ENCODE results near the gene ERCC6L2.
A peak's percentile ranks its signal among the peaks of the same experiment; 100 is the strongest.

The ERCC6L2 gene

DNA sequence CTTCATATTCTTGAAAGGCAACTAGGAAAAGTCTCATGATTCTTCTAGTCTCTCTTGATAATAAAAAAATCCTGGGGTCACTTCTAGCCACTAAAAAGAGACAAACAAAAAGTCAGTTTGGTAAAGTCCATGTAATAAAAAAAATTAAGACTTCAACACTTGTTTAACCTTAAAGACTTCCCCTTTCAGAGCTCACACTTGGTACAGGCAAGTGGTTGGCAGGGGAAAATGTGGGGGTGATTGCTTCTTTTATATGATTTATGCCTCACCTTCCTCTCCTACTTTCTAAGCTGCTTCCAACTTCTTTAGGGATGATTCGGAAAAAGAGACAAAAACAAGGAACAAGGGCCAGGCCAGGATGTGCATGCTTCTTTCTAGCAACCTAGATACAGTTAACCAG is 5.1 kb upstream of the ERCC6L2 start:
- DNase-seq (ENCODE audit: low spot score) = no peak

DNA sequence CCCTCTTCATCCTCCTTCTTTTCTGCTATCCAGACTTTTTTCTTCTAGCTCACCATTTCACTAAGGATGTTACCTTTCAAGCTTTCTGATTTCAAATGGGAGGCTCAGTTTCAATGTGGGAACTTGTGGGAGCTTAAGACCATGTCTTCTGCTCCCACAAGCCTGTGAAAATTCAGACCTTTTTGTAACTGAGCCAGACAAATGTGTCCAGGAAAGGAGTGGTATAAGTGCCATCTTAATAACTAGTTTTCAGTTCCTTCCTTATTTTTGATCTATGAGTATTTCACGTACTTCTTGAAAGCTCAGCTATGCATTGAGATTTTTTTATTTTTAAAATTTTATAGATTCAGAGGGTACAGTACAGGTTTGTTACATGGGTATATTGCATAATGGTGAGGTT is 4.6 kb upstream of the ERCC6L2 start:
- DNase-seq (ENCODE audit: low spot score) = no peak

DNA sequence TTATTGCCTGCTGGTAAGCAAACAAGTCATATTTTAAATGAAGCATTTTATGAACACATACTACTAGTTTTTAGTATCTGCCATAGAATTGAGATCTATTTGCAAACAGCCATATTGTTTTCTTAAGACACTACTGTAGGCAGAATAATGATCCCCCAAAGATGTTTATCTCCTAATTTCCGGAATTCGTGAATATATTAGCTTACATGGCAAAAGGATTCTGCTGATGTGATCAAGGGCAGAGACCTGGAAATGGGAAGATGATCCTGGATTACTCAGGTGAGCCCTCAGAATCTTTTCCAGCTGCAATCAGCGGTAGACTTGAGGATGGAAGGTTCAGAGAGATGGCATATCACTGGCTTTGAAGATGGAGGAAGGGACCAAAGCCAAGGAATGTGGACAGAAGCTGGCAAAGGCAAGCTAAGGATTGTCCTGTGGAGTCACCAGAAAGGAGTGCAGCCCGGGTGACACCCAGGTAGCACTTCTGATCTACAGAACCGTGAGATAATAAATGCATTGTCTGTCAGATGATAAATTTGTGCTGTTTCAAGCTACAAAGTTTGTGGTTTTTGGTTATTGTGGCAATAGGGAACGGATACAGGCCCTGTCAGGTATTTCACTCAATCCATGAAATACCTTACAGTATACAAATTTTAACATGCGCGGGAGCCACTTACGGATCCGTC is 1.0 kb upstream of the ERCC6L2 start:
- no peak for DNase-seq (ENCODE audit: low spot score)

DNA sequence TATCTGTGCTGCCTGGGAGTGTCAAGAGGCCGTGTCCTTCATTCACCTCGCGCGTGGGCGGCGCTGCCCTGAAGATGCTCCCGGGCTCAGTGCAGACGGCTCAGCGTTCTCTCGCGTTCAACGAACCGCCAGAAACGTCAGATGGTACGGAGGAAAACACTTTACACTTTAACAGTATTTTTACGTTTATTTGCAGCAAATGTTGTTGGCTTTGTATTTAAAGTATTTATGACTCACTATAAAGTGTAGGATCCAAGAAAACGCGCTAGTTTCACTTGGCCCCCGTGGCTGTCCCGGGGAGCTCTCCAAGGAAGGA is 544 bp upstream of the ERCC6L2 start:
- DNase-seq (ENCODE audit: low spot score) = peak; percentile 50

DNA sequence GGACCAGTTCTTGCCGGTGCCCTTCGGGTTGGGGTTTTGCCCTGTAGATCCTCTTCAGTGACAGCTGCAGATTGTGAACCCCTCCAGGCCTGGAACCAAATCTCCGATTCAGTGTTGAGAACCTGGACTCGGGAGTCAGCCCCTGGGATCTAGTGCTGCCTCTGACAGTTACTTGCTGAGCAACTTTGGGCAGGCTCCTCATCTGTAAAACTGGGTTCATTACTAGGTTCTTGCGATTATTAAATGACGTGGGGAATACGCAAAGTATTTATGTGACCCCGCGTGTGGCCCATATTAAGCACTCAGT is 600 bp downstream of the ERCC6L2 start:
- DNase-seq (ENCODE audit: low spot score) = no peak

DNA sequence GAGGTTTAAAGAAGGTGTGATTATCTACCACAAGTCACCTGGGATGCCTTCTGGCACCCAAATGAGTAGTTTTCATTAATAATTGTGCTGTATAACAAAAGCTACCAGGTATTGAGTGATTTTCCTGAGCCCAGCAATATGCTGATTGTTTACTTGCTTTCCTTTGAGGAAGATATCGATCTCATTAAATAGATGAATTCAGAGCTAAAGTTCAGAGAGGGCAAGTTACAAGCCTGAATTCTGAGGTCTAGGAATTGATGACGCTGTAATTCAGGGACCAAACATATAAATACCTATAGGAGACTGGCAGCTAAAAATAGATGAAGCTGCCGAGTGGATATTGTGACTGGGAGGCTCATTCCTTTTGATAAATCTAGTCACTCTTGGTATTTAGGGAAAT is 1.1 kb downstream of the ERCC6L2 start:
- no peak for DNase-seq (ENCODE audit: low spot score)

DNA sequence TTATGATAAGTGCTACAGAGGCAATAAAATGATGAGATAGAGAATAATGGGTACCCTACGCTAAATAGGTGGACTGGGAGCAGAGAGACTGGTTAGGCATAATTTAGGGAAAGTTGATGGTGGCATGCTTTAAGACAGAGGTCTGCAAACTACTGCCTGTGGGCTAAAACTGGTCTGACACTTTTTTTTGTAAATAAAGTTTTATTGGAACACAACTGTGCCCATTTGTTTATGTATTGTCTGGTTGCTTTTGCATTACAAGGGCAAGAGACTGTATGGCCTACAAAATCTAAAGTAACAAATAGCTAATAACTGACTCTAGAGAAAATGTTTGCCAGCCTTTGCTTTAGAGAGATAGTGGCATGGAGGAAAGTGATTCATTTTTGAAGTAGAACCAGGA is 2.5 kb downstream of the ERCC6L2 start:
- DNase-seq (ENCODE audit: low spot score) = no peak

DNA sequence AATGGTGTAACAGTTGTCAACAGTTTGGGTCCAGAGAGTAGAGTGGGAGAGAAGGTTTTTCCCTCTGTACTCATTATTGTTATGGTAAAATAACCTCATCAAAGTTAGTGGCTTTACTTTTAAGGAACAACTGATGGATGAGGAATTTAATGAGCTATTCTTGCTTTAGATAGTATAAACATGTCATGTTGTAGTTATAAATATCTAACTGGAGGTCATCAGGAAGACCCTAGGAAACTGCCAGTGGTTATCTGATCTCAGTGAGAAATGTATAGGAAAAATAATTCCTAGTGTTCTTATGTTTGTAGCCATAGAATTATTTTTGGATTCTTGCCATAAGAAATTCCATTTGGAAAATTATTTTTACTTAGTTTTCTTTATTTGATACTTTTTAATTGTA is 4.1 kb downstream of the ERCC6L2 start:
- no peak for DNase-seq (ENCODE audit: low spot score)

DNA sequence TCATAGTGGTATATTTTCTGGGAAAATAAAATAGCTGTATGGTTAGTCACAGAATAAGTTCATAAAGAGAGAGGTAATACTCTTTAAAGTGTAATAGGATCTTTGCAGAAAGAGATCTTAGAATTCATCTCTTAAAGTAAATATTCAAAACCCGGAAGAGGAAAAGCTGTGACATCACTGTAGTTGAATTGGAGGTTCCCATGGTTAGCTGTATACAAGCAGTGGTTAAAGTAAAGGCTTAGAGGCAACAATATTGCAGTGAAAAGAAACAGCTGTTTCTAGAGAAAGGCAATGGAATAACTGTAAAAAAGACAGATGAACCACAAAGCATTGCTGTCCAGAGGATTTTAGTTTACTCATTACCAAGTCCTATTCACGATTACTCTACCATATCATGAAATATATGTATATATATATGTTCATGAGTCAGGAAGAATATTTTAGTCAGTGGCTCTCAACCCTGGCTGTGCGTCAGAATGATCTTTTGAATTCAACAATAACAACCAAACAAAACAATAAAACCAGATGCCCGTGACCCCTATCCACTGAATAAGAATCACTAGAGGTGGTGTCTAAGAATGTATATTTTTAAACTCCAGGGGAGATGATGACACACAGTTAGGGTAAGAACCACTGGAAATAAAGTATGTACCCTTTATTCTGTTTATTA is 4.7 kb downstream of the ERCC6L2 start:
- no peak for DNase-seq (ENCODE audit: low spot score)

DNA sequence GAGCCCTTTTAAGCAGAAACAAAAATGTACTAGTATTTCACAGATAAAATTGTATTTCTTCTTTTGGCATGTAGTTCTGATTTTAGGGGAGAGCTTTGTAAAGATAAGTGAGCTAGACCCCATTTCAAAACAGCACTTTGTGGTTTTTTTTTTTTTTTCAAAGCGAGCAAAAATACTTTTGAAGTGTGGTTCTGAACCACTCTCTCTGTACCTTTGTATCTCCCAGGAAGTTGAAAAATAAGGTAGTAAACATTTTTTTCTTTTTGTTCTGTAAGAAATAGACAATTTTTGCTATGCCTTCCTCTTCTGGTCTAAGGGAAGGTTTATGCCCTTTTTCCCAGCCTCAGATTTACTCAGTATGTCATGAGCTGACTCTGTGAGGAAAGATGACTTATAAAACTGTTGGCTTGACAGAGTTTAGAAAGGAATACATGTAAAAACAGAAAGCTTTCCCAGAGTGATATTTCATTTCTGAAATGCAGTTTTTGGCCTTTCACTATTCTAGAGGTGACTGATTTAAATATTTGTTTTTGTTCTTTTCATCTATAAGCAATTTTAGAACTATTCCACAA is 12.5 kb downstream of the ERCC6L2 start:
- no peak for DNase-seq (ENCODE audit: low spot score)

DNA sequence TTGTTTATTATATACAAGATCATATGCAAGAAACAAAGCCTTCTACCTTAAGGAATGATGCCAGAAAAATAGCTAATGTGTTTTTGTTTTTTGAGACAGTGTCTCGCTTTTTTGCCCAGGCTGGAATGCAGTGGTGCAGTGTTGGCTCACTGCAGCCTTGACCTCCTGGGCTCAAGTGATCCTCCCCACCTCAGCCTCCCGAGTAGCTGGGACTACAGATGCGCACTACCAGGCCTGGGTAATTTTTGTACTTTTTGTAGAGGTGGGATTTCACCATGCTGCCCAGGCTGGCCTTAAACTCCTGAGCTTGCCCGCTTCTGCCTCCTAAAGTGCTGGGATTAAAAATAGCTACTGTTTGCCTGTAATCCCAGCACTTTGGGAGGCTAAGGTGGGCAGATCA is 15.1 kb downstream of the ERCC6L2 start:
- DNase-seq (ENCODE audit: low spot score) = no peak

DNA sequence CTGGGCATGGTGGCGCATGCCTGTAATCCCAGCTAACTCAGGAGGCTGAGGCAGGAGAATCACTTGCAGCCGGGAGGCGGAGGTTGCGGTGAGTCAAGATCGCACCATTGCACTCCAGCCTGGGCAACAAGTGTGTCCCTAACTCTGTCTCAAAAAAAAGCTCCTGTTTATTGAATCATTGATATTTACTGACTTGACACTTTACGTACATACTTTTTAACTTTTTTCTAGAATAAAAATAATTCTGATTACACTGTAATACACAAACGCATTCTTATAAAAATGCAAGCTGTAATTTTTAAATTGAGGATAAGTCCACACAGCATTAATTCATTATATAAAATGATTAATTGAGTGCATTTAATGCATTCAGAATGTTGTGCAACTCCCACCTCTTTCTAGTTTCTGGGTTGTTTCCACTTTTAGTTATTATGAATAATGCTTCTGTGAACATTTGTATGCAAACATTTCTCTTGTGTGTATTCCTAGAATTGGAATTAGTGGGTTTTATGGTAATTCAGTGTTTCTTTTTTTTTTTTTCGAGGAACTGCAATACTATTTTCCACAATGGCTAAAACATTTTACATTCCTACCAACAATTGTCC is 15.7 kb downstream of the ERCC6L2 start:
- no peak for DNase-seq (ENCODE audit: low spot score)

DNA sequence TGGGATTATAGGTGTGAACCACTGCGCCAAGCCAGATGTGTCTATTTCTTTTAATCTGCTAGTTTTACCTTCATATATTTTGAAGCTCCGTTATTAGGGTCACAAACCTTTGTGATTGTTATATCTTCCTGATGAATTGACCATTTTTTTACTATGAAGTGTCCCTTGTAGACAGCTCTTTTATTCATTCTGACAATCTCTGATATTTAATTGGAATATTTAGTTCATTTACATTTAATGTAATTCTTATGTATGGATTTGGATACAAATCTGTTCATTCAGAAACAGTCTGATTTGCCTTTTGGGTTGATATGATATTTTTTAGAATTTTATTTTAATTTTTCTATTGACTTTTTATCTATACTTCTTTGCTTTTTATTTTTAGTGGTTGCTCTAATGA is 17.2 kb downstream of the ERCC6L2 start:
- no peak for DNase-seq (ENCODE audit: low spot score)

DNA sequence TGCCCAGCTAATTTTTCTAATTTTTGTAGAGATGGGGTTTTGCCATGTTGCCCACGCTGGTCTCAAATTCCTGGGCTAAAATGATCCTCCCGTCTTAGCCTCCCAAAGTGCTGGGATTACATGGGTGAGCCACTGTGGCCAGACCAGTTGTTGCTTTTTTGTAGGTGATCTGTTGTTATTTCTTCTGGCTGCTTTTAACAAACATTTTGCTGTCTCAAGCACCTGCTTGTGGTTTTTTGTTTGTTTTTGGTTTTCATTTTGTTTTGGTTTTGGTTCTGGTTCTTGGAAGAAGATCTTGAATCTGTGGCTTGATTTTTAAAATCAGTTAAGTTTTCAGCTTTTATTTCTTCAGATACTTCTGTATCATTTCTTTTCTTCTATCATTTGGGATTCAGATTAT is 21.1 kb downstream of the ERCC6L2 start:
- DNase-seq (ENCODE audit: low spot score) = no peak

DNA sequence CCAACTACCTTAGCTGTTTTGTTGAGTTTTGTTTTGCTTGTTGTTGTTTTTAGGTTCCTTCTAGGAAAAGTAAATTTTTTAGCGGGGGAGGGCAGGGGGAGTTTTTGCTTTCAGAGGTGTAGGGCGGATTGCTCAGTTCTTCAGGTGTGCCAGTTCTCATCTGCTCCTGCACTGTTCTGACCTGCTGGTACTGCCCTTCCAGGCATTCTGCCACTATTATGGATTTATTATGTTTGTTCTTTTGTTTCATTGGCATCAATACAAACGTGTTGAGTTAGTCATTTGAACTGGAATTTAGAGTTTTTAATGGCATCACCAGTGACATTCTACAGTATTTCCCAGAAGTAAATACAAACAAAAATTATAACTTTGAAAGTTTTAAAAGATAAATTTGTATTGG is 26.0 kb downstream of the ERCC6L2 start:
- DNase-seq (ENCODE audit: low spot score) = no peak

DNA sequence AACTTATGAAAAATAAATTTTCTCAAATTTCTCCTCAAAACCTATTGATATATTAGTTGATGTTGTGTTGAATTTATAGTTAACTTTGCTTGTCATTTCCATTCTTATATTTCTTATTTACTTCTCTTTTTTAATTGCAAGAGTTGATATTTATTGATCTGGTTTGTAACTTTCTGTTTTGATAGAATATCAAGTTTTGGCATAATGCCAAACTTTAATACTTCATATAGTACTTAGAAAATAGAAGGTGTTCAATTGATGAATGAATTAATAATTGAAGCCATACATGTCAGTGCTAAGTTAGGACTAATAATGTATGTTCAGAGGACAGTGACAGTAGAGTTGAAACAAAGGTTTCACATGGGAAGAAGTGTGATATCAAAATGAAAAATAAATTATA is 27.9 kb downstream of the ERCC6L2 start:
- no peak for DNase-seq (ENCODE audit: low spot score)

DNA sequence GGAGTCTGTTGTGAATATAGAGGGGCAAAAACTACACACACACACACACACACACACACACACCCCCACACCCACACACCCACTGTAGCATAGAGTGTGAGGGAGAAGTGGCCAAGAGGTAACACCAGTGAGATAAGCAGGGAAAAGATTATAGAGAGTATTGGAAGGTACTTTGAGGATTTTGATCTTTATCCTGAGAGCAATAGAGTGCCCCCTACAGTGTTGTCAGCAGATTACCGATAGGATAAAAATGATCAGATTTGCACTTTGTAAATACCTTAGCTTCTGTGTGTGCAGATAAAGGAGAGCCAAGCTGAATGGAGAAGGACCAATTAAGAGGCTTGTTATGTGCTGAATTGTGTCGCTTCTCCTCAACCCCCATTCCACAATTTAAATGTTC is 32.3 kb downstream of the ERCC6L2 start:
- DNase-seq (ENCODE audit: low spot score) = no peak

DNA sequence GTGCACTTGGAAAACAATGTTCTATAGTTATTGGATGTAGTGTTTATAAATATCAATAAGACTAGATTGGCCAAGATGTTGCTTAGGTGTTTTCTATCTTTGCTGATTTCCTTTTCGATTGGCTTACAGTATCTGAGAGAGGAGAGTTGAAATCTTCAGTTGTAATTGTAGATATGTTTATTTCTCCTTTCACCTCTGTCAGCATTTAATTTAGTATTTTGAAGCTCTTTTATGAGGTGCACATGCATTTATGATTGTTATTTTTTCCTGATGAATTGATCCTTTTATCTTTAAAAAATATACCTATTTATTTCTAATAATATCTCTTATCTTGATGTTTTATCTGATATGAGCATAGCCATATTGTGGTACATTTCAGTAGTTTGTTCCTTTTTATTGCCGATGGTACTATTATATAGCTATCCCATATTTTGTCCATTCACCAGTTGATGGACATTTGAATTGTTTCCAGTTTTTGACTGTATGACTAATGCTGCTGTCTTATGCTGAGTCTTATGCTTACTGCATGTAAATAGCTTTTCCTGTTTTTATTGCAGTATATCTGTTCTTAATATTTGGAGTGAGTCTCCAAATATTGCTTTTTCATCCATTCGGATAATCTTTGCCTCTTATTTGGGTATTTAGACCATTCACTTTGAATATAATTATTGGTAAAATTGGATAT is 34.7 kb downstream of the ERCC6L2 start:
- DNase-seq (ENCODE audit: low spot score) = no peak

DNA sequence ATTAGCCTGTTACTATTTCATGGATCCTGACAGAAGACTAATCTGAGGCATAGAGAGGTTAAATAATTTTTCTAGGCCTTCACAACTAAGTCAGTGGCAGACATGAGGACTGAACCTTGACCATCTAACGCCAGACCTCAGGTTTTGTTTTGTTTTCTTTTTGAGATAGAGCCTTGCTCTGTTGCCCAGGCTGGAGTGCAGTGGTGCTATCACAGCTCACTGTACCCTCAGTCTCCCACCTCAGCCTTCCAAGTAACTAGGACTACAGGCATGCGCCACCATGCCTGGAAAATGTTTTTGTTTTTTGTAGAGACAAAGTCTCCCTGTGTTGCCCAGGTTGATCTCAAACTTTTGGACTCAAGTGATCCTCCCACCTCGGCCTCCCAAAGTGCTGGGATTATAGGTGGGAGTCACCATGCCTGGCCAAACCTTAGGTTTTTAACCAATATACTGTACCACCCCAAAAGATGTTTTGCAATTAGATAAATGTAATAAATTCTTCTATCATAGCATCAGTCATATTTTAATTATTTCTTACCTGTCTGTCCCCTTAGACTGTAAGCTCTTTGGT is 35.4 kb downstream of the ERCC6L2 start:
- no peak for DNase-seq (ENCODE audit: low spot score)

DNA sequence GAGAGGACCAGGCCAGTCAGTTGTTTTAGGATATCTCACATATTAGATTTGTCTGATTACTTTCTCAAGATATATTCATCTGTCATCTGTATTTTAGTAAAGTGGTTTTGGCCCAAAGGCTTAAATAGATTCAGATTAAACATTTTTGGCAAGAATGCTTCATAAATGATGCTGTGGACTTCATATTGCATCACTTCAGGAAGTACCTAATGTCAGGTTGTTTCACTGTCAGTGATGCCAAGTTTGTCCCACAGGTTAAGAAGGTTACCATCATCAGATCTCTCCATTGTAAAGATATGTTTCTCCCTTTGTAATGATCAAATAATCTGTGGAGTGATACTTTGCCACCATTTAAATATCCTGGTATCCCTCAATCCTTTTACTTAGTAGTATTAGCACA is 37.3 kb downstream of the ERCC6L2 start:
- DNase-seq (ENCODE audit: low spot score) = no peak

DNA sequence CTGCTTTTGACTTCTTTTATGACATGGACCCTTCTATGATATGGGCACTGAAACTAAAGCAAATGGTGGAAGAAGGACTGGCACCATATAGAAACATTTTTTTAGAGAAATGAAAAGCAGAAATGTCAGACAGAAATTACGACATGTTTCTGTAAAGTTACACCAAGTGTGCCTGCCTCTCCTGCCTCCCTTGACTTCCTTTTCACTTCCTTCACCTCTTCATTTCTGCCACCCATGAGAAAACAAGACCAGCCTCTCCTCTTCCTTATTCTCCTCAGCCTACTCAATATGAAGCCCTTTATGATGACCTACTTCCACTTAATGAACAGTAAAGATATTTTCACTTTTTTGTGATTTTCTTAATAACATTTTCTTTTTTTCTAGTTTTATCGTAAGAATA is 44.5 kb downstream of the ERCC6L2 start:
- no peak for DNase-seq (ENCODE audit: low spot score)

DNA sequence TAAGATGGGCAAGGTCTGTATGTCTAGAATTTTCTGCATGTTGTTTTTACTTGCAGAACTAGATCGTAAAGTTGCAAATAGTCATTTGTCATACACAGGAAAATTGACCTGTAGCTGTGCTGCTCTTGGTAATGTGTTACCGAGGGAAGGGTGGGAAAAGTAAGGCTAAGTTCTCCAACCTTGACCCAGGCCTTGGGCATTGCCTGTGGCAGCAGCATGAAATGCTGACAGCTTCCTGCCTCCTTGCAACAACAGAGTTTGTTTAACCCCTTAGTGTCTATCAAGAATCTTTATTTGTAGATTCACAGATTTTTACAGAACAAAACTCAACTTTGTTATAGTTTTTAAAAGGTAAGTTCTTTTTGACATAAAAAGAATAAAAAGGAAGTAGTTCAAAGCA is 48.3 kb downstream of the ERCC6L2 start:
- DNase-seq (ENCODE audit: low spot score) = no peak

DNA sequence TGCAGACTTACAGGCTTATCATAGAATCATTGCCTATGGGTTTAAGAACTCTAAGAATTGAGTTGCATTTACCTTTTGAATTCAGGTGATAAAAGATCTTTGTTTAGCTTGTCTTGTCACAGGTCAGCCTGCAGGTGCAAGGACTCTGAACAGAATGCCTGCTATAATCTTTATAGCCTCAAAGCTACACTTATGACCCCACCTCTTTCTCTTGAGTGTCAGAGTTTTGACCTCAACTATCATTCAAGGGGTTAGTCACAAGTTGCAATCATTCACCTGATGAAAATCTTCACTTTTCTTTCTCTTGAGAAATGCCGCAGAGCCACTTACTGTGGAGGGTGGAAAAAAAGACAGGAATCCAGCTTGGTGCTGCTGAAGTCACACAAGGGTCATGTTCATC is 49.5 kb downstream of the ERCC6L2 start:
- no peak for DNase-seq (ENCODE audit: low spot score)

Data from Ammon's horn (tissue), 1 donor.